ENCODE data around the gene RXFP4. TPM values are rescaled to one million over a fixed set of nuclear protein-coding genes. Genes with fewer than 3 reads are reported as not detected.
A peak's percentile ranks its signal among the peaks of the same experiment; 100 is the strongest.
"Not testable (repeated sequence)": the region's sequence is repeated elsewhere in the genome, so short reads cannot be mapped to it uniquely, and the experiment has no call there.

The RXFP4 gene
- total RNA-seq, 2 donors from 2014 or later, result not detected

DNA sequence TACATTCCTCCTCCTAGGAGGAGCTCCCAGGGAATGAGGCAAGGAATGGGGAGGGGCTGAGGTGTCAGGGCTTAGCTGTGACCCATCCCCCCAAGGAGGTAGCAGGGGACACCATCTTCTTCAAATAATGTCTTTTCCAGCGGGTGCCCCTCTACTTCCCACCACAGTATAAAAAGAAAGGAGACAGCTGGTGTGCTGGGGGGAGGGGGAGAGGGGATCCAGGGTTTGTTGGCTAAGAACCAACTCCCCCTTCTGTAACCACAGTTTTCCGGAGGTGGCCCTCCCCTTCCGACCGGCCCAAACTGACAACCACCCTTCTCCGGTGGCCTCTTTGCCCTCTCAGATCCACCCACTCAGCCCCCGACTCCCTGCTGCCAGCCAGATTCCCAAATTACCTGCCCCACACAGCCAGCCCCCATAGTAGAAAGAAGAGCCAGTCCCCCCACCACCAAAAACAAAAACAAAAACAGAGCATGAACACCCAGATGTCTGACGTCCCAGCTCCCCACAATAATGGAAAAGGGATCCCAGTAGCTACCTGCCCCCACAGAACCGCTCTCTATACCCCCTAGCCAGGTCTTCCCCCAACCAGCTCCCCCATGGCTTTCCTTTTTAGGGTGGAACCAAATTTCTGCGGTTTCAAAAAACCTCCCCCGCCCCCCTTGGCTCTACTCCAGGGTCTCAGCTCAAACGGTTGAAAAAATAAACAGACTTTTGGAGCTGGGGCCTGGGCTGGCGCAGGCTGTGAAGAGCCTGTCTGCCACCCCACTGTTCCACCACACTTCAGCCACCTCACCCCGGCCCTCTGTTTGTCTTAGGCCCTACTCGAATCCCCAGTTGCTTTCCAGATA is 34.8 kb downstream of the RXFP4 start:
- peak; percentile 13 for ATAC-seq (replicated peaks)
- H3K9me3 Mint-ChIP-seq, result no peaks in the 10 kb centered on the region
- peaks cover 91% of the 10 kb centered on the region for H3K36me3 Mint-ChIP-seq (ENCODE audit: low read depth)
- H3K27me3 Mint-ChIP-seq, result no peaks in the 10 kb centered on the region
- peak overlapping the region; percentile 100 for H3K4me3 Mint-ChIP-seq
- H3K4me1 Mint-ChIP-seq, result peaks cover 55% of the 10 kb centered on the region
- H3K27ac Mint-ChIP-seq, result peak overlapping the region; percentile 99

- peak; percentile 35 for ATAC-seq (replicated peaks)
- Mint-ChIP-seq H3K36me3 (ENCODE audit: low read depth) (peaks cover 83% of the 10 kb centered on the region), H3K27me3 (no peaks in the 10 kb centered on the region), H3K4me3 (peak overlapping the region; percentile 100), H3K9me3 (no peaks in the 10 kb centered on the region), H3K4me1 (peaks cover 60% of the 10 kb centered on the region), H3K27ac (peak overlapping the region; percentile 99)
Measured at GRCh38 chr1:155976913-155977689, 35.7 kb downstream of the RXFP4 start.

DNA sequence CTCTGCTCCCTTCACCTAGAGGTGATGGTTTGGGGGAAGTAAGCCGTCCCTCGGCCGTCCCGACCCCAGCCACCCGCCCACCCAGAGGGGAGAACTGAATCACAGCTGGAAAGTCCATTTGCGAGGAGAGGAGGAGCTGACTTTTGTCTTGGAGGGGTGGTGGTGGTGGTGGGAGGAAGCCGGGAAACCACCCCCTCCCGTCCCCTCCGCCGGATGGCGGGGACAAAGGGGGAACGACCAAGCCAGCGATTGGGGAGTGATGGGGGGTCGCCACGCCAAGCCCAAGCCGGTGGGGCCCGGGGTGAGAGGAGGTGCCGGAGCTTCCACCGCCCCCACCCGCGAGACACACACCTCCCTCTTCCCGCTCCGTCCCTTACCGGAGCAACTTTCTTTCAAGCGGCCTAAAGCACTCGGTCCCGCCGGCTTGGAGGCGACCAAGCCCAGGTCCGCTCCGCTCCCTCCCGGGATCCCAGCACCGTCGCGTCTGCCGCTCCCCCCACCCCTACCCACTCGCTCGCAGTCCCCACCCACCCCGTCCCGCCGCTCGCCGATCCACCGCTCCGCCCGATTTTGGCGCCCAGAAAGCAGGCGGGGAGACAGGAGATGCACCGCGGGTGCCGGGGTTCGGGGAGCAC is 36.4 kb downstream of the RXFP4 start:
- H3K36me3 Mint-ChIP-seq (ENCODE audit: low read depth), result peaks cover 76% of the 10 kb centered on the region
- peaks cover 57% of the 10 kb centered on the region for H3K4me1 Mint-ChIP-seq
- peak; percentile 51 for ATAC-seq (replicated peaks)
- peak overlapping the region; percentile 100 for H3K4me3 Mint-ChIP-seq
- H3K9me3 Mint-ChIP-seq, result no peaks in the 10 kb centered on the region
- H3K27ac Mint-ChIP-seq, result peak overlapping the region; percentile 99
- no peaks in the 10 kb centered on the region for H3K27me3 Mint-ChIP-seq

GRCh38 chr1:155978325-155978972 is 37.0 kb downstream of the RXFP4 start, which contains the start of gene ARHGEF2:
TSS of gene ARHGEF2 (minus strand) at chr1:155978547. CDS start at chr1:155978427, 120 bp downstream.
- peak; percentile 70 for ATAC-seq (replicated peaks)
- Mint-ChIP-seq H3K36me3 (ENCODE audit: low read depth) (peaks cover 70% of the 10 kb centered on the region), H3K27me3 (no peaks in the 10 kb centered on the region), H3K27ac (peak within 1 kb of the TSS; percentile 99), H3K9me3 (no peaks in the 10 kb centered on the region), H3K4me3 (peak within 1 kb of the TSS; percentile 100), H3K4me1 (peaks cover 51% of the 10 kb centered on the region)

DNA sequence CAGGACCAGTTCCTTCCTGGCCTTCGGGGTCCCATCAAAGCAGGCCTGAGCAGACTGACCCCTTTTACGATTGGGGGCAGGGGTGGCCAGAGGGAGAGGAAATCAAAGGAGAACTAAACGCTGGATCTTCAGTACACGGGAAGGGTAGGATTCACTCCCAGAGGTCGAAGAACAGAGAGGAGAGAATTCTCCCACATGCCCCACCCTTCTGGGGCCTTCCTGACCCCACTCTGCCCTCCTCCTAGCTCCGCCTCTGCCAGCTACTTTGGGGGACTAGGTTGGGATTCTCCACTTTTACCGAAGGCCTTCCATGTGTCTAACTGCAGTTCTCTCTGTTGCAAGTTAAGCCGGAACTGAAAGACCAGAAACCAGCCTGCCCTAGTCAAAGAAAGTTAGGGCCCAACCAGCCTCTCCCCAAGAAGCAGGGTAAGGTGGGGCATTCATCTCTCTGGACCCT is 37.6 kb downstream of the RXFP4 start:
- peak overlapping the region; percentile 100 for H3K4me3 Mint-ChIP-seq
- H3K27ac Mint-ChIP-seq, result peak overlapping the region; percentile 99
- no peaks in the 10 kb centered on the region for H3K9me3 Mint-ChIP-seq
- H3K4me1 Mint-ChIP-seq, result peaks cover 50% of the 10 kb centered on the region
- peak; percentile 11 for ATAC-seq (replicated peaks)
- H3K27me3 Mint-ChIP-seq, result no peaks in the 10 kb centered on the region
- peaks cover 64% of the 10 kb centered on the region for H3K36me3 Mint-ChIP-seq (ENCODE audit: low read depth)

- H3K9me3 Mint-ChIP-seq, result no peaks in the 10 kb centered on the region
- no peaks in the 10 kb centered on the region for H3K27me3 Mint-ChIP-seq
- H3K27ac Mint-ChIP-seq, result peak overlapping the region; percentile 99
- H3K36me3 Mint-ChIP-seq (ENCODE audit: low read depth), result peaks cover 57% of the 10 kb centered on the region
- H3K4me1 Mint-ChIP-seq, result peaks cover 44% of the 10 kb centered on the region
- peak; percentile 3 for ATAC-seq (replicated peaks)
- H3K4me3 Mint-ChIP-seq, result peak overlapping the region; percentile 100
Measured at GRCh38 chr1:155979597-155980343, 38.3 kb downstream of the RXFP4 start.

GRCh38 chr1:155981266-155982088 is 40.0 kb downstream of the RXFP4 start:
- Mint-ChIP-seq H3K27me3 (no peaks in the 10 kb centered on the region), H3K4me1 (peaks cover 31% of the 10 kb centered on the region), H3K27ac (peak overlapping the region; percentile 99), H3K4me3 (peak overlapping the region; percentile 100), H3K9me3 (no peaks in the 10 kb centered on the region), H3K36me3 (ENCODE audit: low read depth) (peaks cover 40% of the 10 kb centered on the region)
- no peak for ATAC-seq (replicated peaks)

DNA sequence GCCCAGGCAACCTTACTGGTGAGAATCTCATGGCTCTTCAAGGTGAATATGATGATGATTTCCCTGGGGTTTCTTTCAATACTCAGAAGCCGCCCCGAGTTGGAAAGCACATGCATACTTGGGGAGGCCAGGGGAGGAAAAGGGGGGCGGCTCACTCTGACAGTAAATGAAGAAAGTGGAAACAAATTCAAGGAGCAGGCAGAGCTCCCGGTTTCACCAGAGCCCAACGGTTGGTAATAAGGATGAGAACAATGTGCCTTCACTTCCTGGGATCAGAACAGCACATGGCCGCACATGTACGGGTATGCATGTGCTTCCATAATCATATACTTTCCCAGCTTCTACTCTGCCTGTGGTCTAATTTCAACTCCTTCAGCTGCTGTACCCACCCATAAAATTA is 40.7 kb downstream of the RXFP4 start:
- ATAC-seq (replicated peaks), result no peak
- Mint-ChIP-seq H3K36me3 (ENCODE audit: low read depth) (peaks cover 33% of the 10 kb centered on the region), H3K4me3 (peak overlapping the region; percentile 100), H3K4me1 (peaks cover 31% of the 10 kb centered on the region), H3K9me3 (no peaks in the 10 kb centered on the region), H3K27me3 (no peaks in the 10 kb centered on the region), H3K27ac (peak overlapping the region; percentile 99)

DNA sequence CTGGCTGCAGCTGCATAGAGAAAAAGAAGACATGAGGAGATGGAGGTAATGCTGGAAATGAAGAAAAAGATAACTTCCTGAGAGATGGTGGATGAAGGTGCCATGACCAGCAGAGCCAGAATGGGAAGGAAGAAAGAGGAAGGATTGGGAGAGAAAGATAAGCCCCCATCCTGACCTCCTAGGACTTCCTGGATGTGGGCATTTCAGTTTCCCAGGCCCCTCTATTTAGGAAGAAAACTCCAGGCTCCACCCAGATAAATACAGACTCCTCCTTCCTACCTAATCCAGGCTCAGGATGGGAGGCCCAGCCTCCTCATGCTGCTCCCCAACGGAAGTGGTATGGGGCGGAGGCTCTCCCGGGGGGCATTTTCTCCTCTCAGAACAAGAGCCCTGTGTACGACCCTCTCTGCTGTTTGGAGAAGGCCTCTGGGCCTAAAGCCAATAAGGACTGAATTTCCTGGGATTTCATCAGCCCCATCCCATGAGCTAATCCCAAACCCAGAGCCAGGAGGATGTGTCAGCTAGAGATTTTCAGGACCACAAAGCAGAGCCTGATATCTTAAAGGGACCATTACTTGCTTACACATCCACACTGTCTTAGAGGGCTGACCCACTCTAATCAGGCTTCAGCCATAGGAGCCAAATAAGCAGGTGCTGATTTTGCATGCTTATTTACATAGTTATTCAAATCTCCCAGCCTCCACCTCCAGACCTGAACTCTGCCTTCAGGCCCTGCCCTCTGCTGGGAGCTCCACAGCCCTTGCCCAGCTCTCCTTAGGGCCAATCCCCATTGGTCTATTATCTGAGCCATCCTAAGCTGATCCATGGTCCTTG is 42.0 kb downstream of the RXFP4 start:
- ATAC-seq (replicated peaks), result peak; percentile 31
- H3K36me3 Mint-ChIP-seq (ENCODE audit: low read depth), result peaks cover 26% of the 10 kb centered on the region
- no peak overlapping the region for H3K4me3 Mint-ChIP-seq
- H3K27ac Mint-ChIP-seq, result peak overlapping the region; percentile 99
- H3K27me3 Mint-ChIP-seq, result no peaks in the 10 kb centered on the region
- peaks cover 31% of the 10 kb centered on the region for H3K4me1 Mint-ChIP-seq
- H3K9me3 Mint-ChIP-seq, result no peaks in the 10 kb centered on the region

- no peak overlapping the region for H3K4me3 Mint-ChIP-seq
- no peaks in the 10 kb centered on the region for H3K27me3 Mint-ChIP-seq
- no peak for ATAC-seq (replicated peaks)
- peaks cover 20% of the 10 kb centered on the region for H3K36me3 Mint-ChIP-seq (ENCODE audit: low read depth)
- peak overlapping the region; percentile 66 for H3K27ac Mint-ChIP-seq
- peaks cover 31% of the 10 kb centered on the region for H3K4me1 Mint-ChIP-seq
- no peaks in the 10 kb centered on the region for H3K9me3 Mint-ChIP-seq
Measured at GRCh38 chr1:155984341-155984740, 42.9 kb downstream of the RXFP4 start.

- H3K36me3 Mint-ChIP-seq (ENCODE audit: low read depth), result peaks cover 13% of the 10 kb centered on the region
- not testable (repeated sequence) for H3K4me3 Mint-ChIP-seq; ATAC-seq (replicated peaks); H3K27ac Mint-ChIP-seq; H3K27me3 Mint-ChIP-seq; H3K9me3 Mint-ChIP-seq
- peaks cover 25% of the 10 kb centered on the region for H3K4me1 Mint-ChIP-seq
Measured at GRCh38 chr1:155984903-155985645, 43.6 kb downstream of the RXFP4 start.
